NCI-H2196 (cell line): Measurements from ENCODE around the gene SERPINF2.
"Not testable (repeated sequence)": the region's sequence is repeated elsewhere in the genome, so short reads cannot be mapped to it uniquely, and the experiment has no call there.

Experiments
- DNase-seq: peaks from one replicate; lab custom pipeline; 2025; ENCODE audit not compliant: unreplicated experiment; lab: John Stamatoyannopoulos, UW

Gene SERPINF2

DNA sequence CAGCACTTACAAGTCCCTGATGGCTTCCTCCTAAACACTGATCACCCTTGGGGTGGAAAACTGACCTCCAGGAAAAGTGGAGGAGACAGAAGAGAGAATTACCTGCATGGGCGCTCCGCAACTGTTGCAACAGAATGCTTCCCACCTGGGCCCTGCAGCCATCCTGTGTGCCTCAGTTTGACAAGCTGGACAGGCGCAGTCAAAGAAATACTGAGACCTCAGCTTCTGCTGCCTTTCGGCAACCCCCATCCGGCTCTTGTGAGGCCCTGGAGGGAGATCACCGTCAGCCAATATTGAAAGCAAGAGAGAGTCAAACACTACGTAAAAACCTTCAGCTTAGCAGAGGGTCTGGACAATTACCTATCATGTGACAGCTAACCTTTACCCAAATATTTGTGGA lies 44.0 kb downstream of the SERPINF2 start:
- no peak for DNase-seq

DNA sequence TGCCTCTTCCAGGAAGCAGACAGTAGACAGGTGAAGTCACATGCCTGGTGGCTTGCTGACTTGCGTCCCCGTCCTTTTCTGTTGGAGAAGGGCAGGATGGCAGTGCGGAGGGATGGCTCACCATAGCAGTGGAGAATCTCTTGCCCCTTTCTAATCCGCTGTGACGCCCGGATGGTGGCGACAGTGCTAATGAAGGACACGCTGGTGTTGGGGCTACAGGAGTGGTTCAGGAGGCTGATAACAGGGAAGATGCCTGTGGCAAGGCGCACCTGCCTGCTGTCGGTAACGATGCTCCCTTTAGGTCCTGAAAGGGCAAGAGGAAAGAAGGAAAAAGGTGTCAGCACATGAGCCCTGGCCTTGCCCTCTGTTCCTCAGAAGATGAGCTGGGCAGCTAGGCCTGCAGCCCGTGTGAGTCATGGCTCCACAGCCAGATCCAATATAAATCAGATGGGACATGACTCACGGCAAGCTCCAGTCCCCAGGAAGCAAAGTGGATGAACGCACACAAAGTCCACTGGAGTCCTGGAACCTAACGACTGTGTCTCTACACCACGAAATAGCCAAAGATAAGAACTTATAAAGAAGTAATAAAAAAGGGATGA lies 44.7 kb downstream of the SERPINF2 start:
- no peak for DNase-seq

DNA sequence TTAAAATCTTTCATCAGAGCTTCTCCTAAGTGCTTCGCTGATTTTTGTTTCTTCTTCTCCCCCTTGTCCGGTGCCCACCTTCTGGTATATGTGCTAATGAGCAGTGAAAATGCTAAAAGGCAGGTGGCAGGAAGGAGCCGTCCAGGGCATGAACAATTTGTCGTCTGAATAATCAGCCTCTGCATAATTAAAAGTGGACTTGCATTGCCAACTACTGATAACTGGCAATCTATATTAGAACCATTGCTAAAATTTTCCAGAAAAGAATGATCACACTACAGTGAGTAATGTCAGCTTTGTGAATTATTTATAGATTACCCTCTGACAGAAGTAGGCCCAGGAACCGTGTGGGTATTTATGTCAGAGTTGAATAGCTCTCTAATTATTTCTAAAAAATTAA lies 47.3 kb downstream of the SERPINF2 start:
- DNase-seq = no peak

- no peak for DNase-seq
Measured at GRCh38 chr17:1792495-1793446, 50.1 kb downstream of the SERPINF2 start.

DNA sequence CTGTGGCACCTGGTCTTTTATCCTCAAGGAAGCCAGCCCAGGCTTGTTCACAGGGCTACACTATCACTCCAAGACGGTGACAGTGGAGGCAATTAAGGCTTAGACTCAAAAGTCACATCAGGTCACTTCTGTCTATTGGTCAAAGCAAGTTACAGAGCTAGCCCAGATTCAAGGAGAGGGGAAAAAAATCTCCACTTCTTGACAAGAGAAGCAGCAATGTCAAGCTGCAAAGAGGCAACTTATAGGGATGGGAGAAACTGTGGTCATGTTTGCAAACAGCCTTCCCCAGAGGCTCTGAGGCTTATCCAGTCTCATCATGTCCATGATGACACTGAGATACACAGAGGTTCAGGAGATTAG lies 50.8 kb downstream of the SERPINF2 start:
- DNase-seq = no peak

- no peak for DNase-seq
Measured at GRCh38 chr17:1796800-1797199, 54.1 kb downstream of the SERPINF2 start.

GRCh38 chr17:1797323-1797722 lies 54.7 kb downstream of the SERPINF2 start:
- DNase-seq = no peak

- DNase-seq = not testable (repeated sequence)
Measured at GRCh38 chr17:1797846-1798245, 55.2 kb downstream of the SERPINF2 start.

DNA sequence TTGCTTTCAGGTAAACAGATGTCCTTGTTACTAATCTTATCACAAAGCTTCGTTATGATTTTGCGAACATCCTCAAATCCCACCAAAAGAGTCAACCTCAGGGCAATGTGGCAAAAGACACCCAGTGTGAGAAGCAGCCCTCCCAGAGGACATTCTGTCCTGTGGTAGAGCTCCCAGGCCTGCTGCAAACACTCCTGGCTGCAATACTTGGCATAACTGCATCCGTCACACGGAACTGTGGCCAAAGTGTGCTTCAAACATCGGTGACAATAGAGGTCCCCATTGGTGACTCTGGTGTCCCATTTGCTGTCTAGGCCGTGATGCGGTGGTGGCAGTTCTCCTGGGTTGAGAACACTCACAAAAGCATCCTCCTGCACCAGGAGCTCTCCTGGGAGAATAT lies 57.6 kb downstream of the SERPINF2 start:
- no peak for DNase-seq

DNA sequence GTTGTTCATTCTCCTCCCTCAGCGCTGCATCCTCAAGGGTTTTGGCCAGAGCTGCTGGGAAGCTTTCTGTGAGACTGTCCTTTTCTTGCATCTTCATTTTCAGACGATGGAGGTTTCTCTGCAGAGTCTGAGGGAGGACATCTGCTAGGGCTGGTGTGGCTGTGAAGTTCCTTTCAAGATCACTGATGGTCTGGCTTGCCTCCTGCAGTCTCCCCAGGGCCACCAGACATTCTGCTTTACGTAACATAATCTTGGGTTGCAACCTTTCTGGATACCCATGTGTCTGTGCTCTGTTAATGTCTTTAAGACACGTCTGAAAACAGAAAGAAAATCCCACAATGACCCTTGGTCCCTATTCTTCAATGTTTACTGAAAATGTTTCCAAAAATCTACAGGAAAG lies 58.0 kb downstream of the SERPINF2 start:
- DNase-seq = no peak

GRCh38 chr17:1802429-1802828 lies 59.8 kb downstream of the SERPINF2 start:
- no peak for DNase-seq

GRCh38 chr17:1803280-1803679 lies 60.6 kb downstream of the SERPINF2 start:
- no peak for DNase-seq
